ENCODE data around the gene YWHAH. TPM values are rescaled to one million over a fixed set of nuclear protein-coding genes. Genes with fewer than 3 reads are reported as not detected.

YWHAH gene
- total and polyA plus RNA-seq, 9 of the 15 experiments (the other 6 are each of a cell fraction or from before 2014, with no cell fraction given): 32.0 to 177 (median 114) TPM

GRCh38 chr22:31901388-31902137, 42.8 kb upstream of the YWHAH start (continued):
- TF ChIP-seq ZKSCAN8 (CRISPR knock-in tag; IDR thresholded peaks at IDR 0.05) (no peak), ARHGAP35 (IDR thresholded peaks at IDR 0.05; ENCODE audit: partially characterized antibody) (no peak), ZNF561 (CRISPR knock-in tag; conservative IDR thresholded peaks at IDR 0.05) (no peak), ESRRA (IDR thresholded peaks at IDR 0.05; ENCODE audit: borderline replicate concordance, low read depth) (peak; percentile 62), KLF16 (IDR thresholded peaks at IDR 0.05) (peak; percentile 70), SIX5 (IDR thresholded peaks at IDR 0.05; ENCODE audit: borderline replicate concordance in 1 of 2, insufficient read depth in 1 of 2, low read depth in 1 of 2, low read length in 2 of 2) (no peak), GATAD2B (IDR thresholded peaks at IDR 0.05; ENCODE audit: borderline replicate concordance) (0 out of 2 replicates have a peak, but pooled peaks have one; percentile 45), ZNF133 (CRISPR knock-in tag; IDR thresholded peaks at IDR 0.05) (no peak), SMARCC2 (IDR thresholded peaks at IDR 0.05; ENCODE audit: low read depth) (0 out of 2 replicates have a peak, but pooled peaks have one; percentile 51), ZFP30 (CRISPR knock-in tag; IDR thresholded peaks at IDR 0.05; ENCODE audit: borderline replicate concordance) (no peak), NR3C1 (CRISPR knock-in tag; IDR thresholded peaks at IDR 0.05) (no peak), KAT7 (CRISPR knock-in tag; IDR thresholded peaks at IDR 0.05; ENCODE audit: borderline replicate concordance) (no peak), EP300 (IDR thresholded peaks at IDR 0.05; ENCODE audit: low read length) (peak; percentile 81), FOXP1 (CRISPR knock-in tag; IDR thresholded peaks at IDR 0.05) (no peak), U2AF2 (optimal IDR thresholded peaks at IDR 0.05; ENCODE audit: low read depth, low read length) (no peak), ZNF589 (CRISPR knock-in tag; IDR thresholded peaks at IDR 0.05; ENCODE audit: low read depth) (no peak), BHLHE40 (IDR thresholded peaks at IDR 0.05; ENCODE audit: low read length) (no peak), ZNF764 (CRISPR knock-in tag; IDR thresholded peaks at IDR 0.05; ENCODE audit: low read depth) (no peak), STAT5B (CRISPR knock-in tag; IDR thresholded peaks at IDR 0.05) (no peak), ZNF197 (CRISPR knock-in tag; IDR thresholded peaks at IDR 0.05; ENCODE audit: low read depth) (0 out of 2 replicates have a peak, but pooled peaks have one; percentile 37), ZNF3 (CRISPR knock-in tag; IDR thresholded peaks at IDR 0.05) (no peak), PHF21A (IDR thresholded peaks at IDR 0.05; ENCODE audit: borderline replicate concordance, low read depth) (peak; percentile 75; the same call in 1 of the 2 replicates)
- TF ChIP-seq, protein P1, sequence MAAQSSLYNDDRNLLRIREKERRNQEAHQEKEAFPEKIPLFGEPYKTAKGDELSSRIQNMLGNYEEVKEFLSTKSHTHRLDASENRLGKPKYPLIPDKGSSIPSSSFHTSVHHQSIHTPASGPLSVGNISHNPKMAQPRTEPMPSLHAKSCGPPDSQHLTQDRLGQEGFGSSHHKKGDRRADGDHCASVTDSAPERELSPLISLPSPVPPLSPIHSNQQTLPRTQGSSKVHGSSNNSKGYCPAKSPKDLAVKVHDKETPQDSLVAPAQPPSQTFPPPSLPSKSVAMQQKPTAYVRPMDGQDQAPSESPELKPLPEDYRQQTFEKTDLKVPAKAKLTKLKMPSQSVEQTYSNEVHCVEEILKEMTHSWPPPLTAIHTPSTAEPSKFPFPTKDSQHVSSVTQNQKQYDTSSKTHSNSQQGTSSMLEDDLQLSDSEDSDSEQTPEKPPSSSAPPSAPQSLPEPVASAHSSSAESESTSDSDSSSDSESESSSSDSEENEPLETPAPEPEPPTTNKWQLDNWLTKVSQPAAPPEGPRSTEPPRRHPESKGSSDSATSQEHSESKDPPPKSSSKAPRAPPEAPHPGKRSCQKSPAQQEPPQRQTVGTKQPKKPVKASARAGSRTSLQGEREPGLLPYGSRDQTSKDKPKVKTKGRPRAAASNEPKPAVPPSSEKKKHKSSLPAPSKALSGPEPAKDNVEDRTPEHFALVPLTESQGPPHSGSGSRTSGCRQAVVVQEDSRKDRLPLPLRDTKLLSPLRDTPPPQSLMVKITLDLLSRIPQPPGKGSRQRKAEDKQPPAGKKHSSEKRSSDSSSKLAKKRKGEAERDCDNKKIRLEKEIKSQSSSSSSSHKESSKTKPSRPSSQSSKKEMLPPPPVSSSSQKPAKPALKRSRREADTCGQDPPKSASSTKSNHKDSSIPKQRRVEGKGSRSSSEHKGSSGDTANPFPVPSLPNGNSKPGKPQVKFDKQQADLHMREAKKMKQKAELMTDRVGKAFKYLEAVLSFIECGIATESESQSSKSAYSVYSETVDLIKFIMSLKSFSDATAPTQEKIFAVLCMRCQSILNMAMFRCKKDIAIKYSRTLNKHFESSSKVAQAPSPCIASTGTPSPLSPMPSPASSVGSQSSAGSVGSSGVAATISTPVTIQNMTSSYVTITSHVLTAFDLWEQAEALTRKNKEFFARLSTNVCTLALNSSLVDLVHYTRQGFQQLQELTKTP (IDR thresholded peaks at IDR 0.05; ENCODE audit: low read depth in 1 of 2, partially characterized antibody in 2 of 2): peak in 1 of 2 experiments; percentile 19
- TF ChIP-seq, protein P2, sequence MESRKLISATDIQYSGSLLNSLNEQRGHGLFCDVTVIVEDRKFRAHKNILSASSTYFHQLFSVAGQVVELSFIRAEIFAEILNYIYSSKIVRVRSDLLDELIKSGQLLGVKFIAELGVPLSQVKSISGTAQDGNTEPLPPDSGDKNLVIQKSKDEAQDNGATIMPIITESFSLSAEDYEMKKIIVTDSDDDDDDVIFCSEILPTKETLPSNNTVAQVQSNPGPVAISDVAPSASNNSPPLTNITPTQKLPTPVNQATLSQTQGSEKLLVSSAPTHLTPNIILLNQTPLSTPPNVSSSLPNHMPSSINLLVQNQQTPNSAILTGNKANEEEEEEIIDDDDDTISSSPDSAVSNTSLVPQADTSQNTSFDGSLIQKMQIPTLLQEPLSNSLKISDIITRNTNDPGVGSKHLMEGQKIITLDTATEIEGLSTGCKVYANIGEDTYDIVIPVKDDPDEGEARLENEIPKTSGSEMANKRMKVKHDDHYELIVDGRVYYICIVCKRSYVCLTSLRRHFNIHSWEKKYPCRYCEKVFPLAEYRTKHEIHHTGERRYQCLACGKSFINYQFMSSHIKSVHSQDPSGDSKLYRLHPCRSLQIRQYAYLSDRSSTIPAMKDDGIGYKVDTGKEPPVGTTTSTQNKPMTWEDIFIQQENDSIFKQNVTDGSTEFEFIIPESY (CRISPR knock-in tag; IDR thresholded peaks at IDR 0.05): no peak
